ENCODE data around the gene ECT2.

The ECT2 gene

GRCh38 chr3:172766718-172767405, 16.3 kb downstream of the ECT2 start:
- peaks cover 27% of the 10 kb centered on the region for H3K36me3 Mint-ChIP-seq

GRCh38 chr3:172770382-172770781, 19.9 kb downstream of the ECT2 start:
- Mint-ChIP-seq H3K4me3 (no peak overlapping the region), H3K27me3 (no peaks in the 10 kb centered on the region), H3K36me3 (peaks cover 12% of the 10 kb centered on the region), H3K27ac (no peak overlapping the region), H3K4me1 (ENCODE audit: low read depth) (no peaks in the 10 kb centered on the region), H3K9me3 (ENCODE audit: low read depth) (no peaks in the 10 kb centered on the region)

More at GRCh38 chr3:172766718-172767405, 16.3 kb downstream of the ECT2 start:
- Mint-ChIP-seq H3K4me3 (no peak overlapping the region), H3K9me3 (ENCODE audit: low read depth) (no peaks in the 10 kb centered on the region), H3K4me1 (ENCODE audit: low read depth) (no peaks in the 10 kb centered on the region), H3K27me3 (no peaks in the 10 kb centered on the region), H3K27ac (no peak overlapping the region)

- no peaks in the 10 kb centered on the region for H3K9me3 Mint-ChIP-seq (ENCODE audit: low read depth)
- no peaks in the 10 kb centered on the region for H3K4me1 Mint-ChIP-seq (ENCODE audit: low read depth)
- no peak overlapping the region for H3K4me3 Mint-ChIP-seq
- no peaks in the 10 kb centered on the region for H3K27me3 Mint-ChIP-seq
- no peak overlapping the region for H3K27ac Mint-ChIP-seq
- peaks cover 14% of the 10 kb centered on the region for H3K36me3 Mint-ChIP-seq
Measured at GRCh38 chr3:172771672-172772071, 21.1 kb downstream of the ECT2 start.

- no peaks in the 10 kb centered on the region for H3K27me3 Mint-ChIP-seq
Measured at GRCh38 chr3:172776049-172776717, 25.7 kb downstream of the ECT2 start.

GRCh38 chr3:172777901-172778300, 27.4 kb downstream of the ECT2 start:
- Mint-ChIP-seq H3K36me3 (peaks cover 10% of the 10 kb centered on the region), H3K9me3 (ENCODE audit: low read depth) (no peaks in the 10 kb centered on the region), H3K27ac (no peak overlapping the region)

More at GRCh38 chr3:172776049-172776717, 25.7 kb downstream of the ECT2 start:
- Mint-ChIP-seq H3K27ac (no peak overlapping the region), H3K4me1 (ENCODE audit: low read depth) (no peaks in the 10 kb centered on the region), H3K4me3 (no peak overlapping the region), H3K36me3 (peaks cover 10% of the 10 kb centered on the region), H3K9me3 (ENCODE audit: low read depth) (no peaks in the 10 kb centered on the region)

GRCh38 chr3:172782235-172782634, 31.7 kb downstream of the ECT2 start:
- Mint-ChIP-seq H3K4me3 (no peak overlapping the region), H3K4me1 (ENCODE audit: low read depth) (no peaks in the 10 kb centered on the region), H3K9me3 (ENCODE audit: low read depth) (no peaks in the 10 kb centered on the region), H3K27ac (no peak overlapping the region), H3K36me3 (peaks cover 7% of the 10 kb centered on the region), H3K27me3 (no peaks in the 10 kb centered on the region)

More at GRCh38 chr3:172777901-172778300, 27.4 kb downstream of the ECT2 start:
- H3K4me1 Mint-ChIP-seq (ENCODE audit: low read depth) = no peaks in the 10 kb centered on the region
- no peaks in the 10 kb centered on the region for H3K27me3 Mint-ChIP-seq
- H3K4me3 Mint-ChIP-seq = no peak overlapping the region

GRCh38 chr3:172786036-172786435, 35.5 kb downstream of the ECT2 start:
- H3K4me3 Mint-ChIP-seq = no peak overlapping the region
- H3K27ac Mint-ChIP-seq = no peak overlapping the region
- H3K36me3 Mint-ChIP-seq = peaks cover 10% of the 10 kb centered on the region
- no peaks in the 10 kb centered on the region for H3K9me3 Mint-ChIP-seq (ENCODE audit: low read depth)
- H3K27me3 Mint-ChIP-seq = no peaks in the 10 kb centered on the region
- no peaks in the 10 kb centered on the region for H3K4me1 Mint-ChIP-seq (ENCODE audit: low read depth)

- Mint-ChIP-seq H3K4me1 (ENCODE audit: low read depth) (no peaks in the 10 kb centered on the region), H3K36me3 (peaks cover 10% of the 10 kb centered on the region), H3K27ac (no peak overlapping the region), H3K4me3 (no peak overlapping the region), H3K9me3 (ENCODE audit: low read depth) (no peaks in the 10 kb centered on the region), H3K27me3 (no peaks in the 10 kb centered on the region)
Measured at GRCh38 chr3:172787019-172787418, 36.5 kb downstream of the ECT2 start.

- Mint-ChIP-seq H3K27me3 (no peaks in the 10 kb centered on the region), H3K4me3 (no peak overlapping the region), H3K36me3 (peaks cover 12% of the 10 kb centered on the region), H3K4me1 (ENCODE audit: low read depth) (no peaks in the 10 kb centered on the region), H3K9me3 (ENCODE audit: low read depth) (no peaks in the 10 kb centered on the region), H3K27ac (no peak overlapping the region)
Measured at GRCh38 chr3:172787746-172788145, 37.2 kb downstream of the ECT2 start.

- H3K4me3 Mint-ChIP-seq = no peak overlapping the region
- peaks cover 2% of the 10 kb centered on the region for H3K4me1 Mint-ChIP-seq (ENCODE audit: low read depth)
- H3K27me3 Mint-ChIP-seq = no peaks in the 10 kb centered on the region
- no peak overlapping the region for H3K27ac Mint-ChIP-seq
- no peaks in the 10 kb centered on the region for H3K9me3 Mint-ChIP-seq (ENCODE audit: low read depth)
- H3K36me3 Mint-ChIP-seq = no peaks in the 10 kb centered on the region
Measured at GRCh38 chr3:172799246-172799645, 48.7 kb downstream of the ECT2 start.

GRCh38 chr3:172800156-172800555, 49.6 kb downstream of the ECT2 start:
- Mint-ChIP-seq H3K4me1 (ENCODE audit: low read depth) (peaks cover 2% of the 10 kb centered on the region), H3K36me3 (no peaks in the 10 kb centered on the region), H3K9me3 (ENCODE audit: low read depth) (no peaks in the 10 kb centered on the region), H3K27me3 (no peaks in the 10 kb centered on the region), H3K27ac (no peak overlapping the region), H3K4me3 (no peak overlapping the region)

GRCh38 chr3:172803489-172803888, 53.0 kb downstream of the ECT2 start:
- Mint-ChIP-seq H3K36me3 (peaks cover 4% of the 10 kb centered on the region), H3K27ac (no peak overlapping the region), H3K4me3 (peak overlapping the region; percentile 35), H3K27me3 (no peaks in the 10 kb centered on the region), H3K9me3 (ENCODE audit: low read depth) (no peaks in the 10 kb centered on the region), H3K4me1 (ENCODE audit: low read depth) (peaks cover 2% of the 10 kb centered on the region)

GRCh38 chr3:172804323-172804722, 53.8 kb downstream of the ECT2 start:
- Mint-ChIP-seq H3K27ac (no peak overlapping the region), H3K36me3 (peaks cover 4% of the 10 kb centered on the region), H3K9me3 (ENCODE audit: low read depth) (no peaks in the 10 kb centered on the region), H3K4me1 (ENCODE audit: low read depth) (peaks cover 2% of the 10 kb centered on the region), H3K27me3 (no peaks in the 10 kb centered on the region), H3K4me3 (no peak overlapping the region)

- Mint-ChIP-seq H3K9me3 (ENCODE audit: low read depth) (no peaks in the 10 kb centered on the region), H3K27ac (no peak overlapping the region), H3K4me3 (no peak overlapping the region), H3K36me3 (peaks cover 4% of the 10 kb centered on the region), H3K4me1 (ENCODE audit: low read depth) (no peaks in the 10 kb centered on the region), H3K27me3 (no peaks in the 10 kb centered on the region)
Measured at GRCh38 chr3:172808969-172809546, 58.5 kb downstream of the ECT2 start.

- Mint-ChIP-seq H3K4me3 (no peak overlapping the region), H3K4me1 (ENCODE audit: low read depth) (no peaks in the 10 kb centered on the region), H3K36me3 (peaks cover 4% of the 10 kb centered on the region), H3K27ac (no peak overlapping the region), H3K27me3 (no peaks in the 10 kb centered on the region), H3K9me3 (ENCODE audit: low read depth) (no peaks in the 10 kb centered on the region)
Measured at GRCh38 chr3:172811099-172811498, 60.6 kb downstream of the ECT2 start.

All from activated naive CD8-positive, alpha-beta T cell (primary cell).